DLD1 (cell line): ENCODE results near the gene SLX4IP.

Experiments
- in situ Hi-C: cut with HindIII; loops from 2 replicates; pipeline ENCODE4 v1.10.0; 2017; ENCODE audit warnings: low sequenced_read_pairs

The SLX4IP gene

GRCh38 chr20:10644458-10645204 lies 209.5 kb downstream of the SLX4IP start:
- in situ Hi-C loops: no loop called here

GRCh38 chr20:10645205-10645570 lies 210.1 kb downstream of the SLX4IP start:
- in situ Hi-C loops: no loop called here

DNA sequence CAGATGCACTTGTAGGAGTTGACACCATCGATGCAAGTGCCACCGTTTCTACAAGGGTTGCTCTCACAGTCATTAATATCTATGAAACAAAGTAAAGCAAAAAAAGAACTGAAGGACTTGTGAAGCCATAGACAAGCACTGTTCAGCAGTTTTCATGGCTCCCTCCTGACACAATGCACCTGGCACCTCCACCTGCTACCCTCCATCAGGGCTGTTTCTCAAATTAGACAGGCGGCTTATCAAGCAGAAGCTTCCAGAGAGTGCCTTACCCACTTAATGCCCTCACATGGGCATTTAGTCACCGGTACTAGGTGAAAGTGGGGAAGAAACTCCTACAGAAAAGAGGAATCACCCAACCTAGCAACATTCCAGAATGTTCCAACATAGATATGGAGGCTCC lies 210.9 kb downstream of the SLX4IP start:
- in situ Hi-C loops: no loop called here

DNA sequence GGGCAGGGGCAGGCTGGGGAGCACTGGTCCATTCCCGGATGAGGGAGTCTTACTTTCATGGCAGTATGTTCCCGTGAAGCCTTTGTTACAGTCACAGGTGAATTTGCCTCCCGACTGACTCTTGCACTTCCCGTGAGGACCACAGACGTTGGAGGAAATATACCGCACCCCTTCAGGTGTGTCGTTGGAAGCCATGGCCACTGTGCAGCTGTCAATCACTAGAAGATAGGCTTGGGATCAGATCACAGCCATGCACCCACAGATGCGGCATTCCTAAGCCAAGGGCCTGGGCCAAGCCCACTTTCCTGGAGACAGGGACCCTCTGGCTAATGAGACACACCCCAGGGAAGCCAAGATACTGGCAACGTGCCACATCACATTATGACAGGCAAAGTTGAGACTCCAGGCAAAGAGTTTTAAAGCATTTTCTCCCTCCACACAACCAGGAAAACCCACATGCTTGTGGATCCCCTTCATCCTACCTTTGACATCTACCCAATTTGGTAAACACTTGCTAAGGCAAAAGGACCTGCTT lies 211.8 kb downstream of the SLX4IP start:
- in situ Hi-C loops: no loop called here

DNA sequence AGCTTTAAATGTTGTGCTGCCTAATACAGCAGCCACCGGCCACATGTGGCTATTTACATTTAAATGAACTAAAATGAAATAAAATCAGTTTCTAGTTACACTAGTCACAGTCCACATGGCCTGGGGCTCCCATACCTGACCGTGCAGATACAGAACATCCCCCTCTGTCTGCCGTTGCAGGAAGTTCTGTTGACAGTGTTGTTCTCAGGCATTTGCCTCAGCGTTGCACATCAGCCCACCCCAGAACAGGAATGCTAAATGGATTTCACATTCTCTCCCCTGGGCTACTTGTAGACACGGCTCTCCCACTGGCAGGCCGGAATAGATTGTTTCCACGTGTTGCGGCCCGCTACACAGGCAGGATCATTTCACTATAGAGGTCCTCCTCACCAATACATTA lies 212.4 kb downstream of the SLX4IP start:
- in situ Hi-C loops: no loop called here

GRCh38 chr20:10647909-10648308 lies 212.8 kb downstream of the SLX4IP start:
- in situ Hi-C loops: no loop called here

DNA sequence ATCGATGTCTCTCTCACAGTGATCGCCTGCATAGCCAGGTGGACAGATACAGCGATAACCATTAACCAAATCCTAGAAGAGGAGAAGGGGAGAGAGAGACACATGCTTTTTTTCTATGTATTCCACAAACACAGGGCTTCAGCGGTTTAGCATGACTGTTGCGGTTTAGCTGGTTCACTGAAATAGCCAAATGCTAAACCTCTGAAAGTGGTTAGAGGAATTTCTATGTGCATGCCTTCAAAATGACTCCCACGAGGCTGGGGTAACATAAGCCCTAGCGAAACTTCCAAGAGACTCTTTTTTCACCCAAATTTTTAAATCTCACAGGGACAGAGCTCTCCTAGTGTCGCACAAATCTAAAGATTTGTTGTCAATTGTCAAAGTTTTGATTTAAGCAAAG lies 213.5 kb downstream of the SLX4IP start:
- in situ Hi-C loops: no loop called here

GRCh38 chr20:10649080-10649796 lies 214.1 kb downstream of the SLX4IP start:
- in situ Hi-C loops: no loop called here

DNA sequence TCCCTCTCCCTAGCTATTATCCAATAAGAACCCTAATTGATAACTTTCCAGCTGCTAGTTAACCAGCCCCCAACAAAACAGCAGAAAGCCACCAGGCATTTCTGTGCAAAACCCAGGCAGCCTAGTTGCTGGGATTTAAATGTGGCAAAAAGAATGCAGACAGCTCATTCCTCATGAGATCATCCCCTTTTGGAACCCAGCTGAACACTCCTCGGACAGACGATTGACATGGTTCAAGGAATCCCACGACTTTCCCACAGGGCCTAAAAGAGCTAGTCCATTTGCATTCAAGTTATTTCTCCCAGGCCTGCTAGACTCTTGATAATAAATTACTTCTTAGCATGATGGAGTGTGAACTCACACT lies 214.7 kb downstream of the SLX4IP start:
- in situ Hi-C loops: no loop called here

DNA sequence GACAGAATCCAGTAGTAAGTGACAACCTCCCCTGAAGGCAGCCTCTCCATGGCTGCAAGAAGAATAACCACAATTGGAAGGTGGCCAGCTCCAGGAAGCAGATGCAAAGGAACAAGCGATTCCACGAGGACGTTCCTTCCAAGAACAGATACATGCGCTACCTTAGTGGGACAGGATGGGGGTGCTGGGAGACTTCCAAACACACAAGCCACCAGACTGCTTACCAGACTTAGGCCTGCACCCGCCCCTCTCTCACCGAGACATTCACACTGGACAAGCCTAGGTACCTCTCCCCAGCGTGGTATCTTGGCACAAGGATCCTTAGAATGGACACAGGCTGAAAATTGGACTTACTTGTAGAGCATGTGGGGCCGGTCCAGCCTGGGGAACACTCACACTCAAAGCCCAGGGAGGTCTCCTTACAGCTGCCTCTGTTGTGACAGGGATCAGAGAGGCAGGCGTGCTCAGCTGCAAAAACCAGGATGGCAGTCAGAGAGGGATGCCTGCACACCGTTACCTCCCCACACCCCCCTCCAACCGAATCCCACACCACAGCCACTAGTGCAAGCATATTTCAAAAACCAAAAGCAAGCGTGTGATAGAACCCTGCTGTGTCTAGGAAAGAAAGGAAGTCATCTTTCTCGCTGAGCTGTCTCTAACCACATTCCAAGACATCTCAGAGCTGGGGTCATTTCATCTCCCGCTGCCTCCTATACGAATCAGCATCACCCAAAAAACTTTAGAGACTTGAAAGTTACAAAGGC lies 216.3 kb downstream of the SLX4IP start:
- in situ Hi-C loops: no loop called here

- in situ Hi-C loops: no loop called here
Measured at GRCh38 chr20:10652185-10652584, 217.1 kb downstream of the SLX4IP start.

DNA sequence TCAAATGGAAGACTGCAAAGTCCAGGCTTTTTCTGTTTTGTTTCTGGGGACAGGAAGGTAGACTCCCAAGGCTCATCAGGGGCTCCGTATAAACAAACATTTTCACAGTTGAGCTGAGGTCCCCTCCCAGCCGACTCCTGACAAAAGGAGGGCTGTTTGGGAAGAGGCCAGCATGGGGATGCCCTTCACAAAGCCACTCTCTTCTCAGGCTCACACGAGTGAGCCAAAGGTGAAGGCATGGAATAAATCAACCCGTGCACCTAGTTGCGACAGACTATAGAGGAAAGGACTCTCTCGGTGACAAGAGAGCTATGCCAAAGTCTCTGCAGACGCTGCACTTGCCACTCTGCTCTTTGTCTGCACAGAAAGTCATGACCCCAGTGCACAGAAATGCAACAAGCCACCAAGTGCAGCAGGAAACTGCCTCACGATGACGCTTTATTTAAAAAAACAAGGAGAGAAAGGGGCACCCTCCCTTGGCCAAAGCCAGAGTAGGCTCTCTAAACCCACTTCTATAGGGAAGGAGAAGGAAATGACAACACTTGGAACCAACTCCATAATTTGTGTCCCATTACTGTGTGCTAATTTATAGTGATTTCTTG lies 217.7 kb downstream of the SLX4IP start:
- in situ Hi-C loops: no loop called here

DNA sequence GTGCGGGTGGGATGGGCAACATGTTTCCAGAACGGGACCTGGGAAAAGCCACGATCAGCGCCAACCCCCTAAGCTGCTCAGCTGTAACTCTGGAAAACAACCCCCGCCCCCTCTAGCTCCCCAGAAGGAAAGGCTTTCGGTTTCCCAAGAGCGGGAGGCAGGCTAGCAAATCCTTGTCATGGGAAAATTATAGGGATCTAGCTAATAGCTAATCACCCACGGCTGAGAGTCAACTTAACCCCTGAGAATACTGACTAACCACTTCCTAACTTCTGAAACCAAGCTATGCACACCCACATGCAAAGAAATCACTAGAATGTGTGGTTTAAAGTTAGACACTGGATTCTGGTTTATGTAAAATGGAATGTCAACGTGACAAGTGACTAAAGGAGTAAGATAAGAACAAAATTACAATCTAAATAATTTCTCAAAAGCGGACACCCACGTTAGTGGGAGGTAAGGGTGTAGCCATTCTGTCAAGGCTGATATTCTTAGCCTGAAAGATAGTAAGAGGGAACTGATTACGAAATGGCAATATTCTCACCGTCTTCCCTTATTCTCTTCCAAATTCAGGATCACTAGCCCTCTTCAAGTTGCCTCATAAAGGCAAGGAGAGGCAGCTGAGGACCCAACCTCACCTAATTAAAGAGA lies 218.6 kb downstream of the SLX4IP start:
- in situ Hi-C loops: no loop called here

DNA sequence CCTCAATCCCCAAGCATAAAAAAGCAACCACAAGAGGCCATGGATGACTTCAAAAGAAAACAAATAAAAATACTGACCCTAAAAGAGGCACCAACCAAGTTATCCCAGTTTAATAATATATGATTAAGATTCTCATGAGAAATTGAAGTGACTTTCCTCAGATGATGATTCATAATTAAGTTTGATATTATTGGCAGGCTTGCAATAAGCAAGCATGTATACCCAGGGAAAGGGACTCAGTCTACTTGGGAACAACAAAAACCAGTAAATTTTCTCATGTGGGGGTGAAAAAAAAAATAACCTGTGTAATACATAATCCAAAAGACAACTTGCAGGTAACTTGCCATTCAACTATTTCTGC lies 219.1 kb downstream of the SLX4IP start:
- in situ Hi-C loops: no loop called here

GRCh38 chr20:10654630-10655029 lies 219.5 kb downstream of the SLX4IP start:
- in situ Hi-C loops: no loop called here

DNA sequence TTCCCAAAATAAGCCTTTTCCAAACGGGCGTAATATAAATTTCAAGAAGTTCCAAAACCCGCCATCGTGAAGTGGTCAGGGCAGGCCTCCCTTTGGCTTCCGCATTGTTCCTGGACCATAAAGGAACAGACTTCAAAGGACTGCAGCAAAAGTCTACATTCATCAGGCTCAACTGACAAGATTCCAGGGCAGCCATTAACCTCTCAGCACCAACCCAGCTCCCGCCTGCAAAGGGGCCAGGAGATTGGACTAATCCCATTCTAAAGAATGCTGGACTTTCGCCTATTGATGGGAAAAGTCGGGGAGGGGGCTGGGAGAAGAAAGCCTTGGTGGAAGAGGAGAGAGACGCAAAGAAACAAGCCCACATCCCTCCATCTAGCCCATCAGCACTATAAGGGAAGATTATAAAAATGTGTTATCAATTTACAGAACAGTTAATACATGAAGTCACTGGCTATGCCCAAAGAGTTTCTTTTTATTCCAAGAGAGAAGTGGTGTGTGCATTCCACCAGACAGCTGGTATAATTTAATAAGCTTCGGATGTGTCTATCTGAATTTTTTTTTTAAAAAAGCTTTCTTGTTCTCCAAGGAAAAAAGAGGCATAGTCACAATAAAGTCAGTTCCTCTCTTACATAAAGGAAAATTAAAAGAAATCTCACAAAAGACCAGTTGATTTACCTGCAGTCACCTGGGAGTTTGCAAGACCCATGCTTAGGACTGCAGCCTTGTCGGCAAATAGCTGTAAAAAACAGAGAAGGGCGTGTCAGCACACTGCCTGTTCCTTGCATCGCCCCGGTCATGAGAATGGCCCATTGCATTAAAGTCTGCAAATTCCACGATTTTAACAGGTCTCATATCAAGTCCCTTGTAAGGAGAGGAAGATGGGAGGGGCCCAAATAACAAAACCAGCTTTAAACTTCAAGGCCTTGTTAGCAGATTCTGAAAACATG lies 220.9 kb downstream of the SLX4IP start:
- in situ Hi-C loops: no loop called here

DNA sequence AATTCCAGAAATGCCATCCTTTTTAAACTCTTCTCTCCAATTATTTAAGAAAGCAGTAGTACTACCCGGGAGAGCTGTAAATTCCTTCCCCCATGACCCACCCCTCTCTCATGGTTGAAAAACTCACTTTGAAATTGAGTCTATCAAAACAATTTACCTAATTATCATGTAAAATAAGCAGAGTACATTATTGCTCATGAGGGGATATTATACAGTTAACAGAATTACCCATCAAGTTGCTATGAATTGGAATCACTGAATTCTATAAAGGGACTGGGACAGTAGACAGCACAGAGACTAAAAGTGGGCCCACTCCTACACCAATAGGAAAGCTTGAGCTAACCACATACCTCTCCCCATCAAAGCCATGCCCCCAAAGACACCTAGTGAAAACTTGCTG lies 222.3 kb downstream of the SLX4IP start:
- in situ Hi-C loops: no loop called here

DNA sequence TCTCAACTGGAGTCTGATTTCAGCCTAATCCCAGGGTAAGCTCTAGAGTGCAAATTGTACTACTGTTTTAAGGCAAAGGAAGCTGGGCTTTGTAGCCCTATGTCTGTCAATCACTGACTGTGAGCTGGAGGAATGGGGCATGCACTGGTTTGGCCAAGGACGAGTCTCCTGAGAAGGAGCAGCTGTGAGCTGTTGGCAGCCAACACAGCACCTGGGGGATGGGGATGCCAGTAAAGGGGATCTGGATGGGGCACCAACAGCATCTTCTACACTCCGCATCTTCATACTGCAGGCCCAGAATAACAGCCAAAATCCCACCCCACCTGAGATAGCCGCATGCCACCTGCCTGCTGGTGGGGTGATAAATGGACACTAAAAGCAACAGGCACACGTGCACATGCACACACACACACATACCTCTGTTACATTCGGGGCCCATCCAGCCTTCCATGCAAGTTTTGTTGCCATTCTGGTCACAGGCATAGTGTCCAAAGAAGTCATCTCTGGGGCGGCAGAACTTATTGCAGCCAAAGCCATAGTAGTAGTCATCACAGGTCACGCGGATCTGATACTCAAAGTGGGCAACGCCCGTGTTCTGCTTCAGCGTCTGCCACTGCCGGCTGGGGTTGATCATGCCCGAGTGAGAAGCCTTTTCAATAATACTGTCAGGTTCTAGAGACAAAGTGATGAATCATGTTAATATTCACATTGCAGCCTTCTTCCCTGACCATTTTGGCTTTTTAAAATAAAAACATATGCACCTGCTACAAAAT lies 223.1 kb downstream of the SLX4IP start:
- in situ Hi-C loops: no loop called here
